ENCODE results near the gene TMEM81. TPM values are rescaled to one million over a fixed set of nuclear protein-coding genes. Genes with fewer than 3 reads are reported as not detected.

Gene TMEM81
- total RNA-seq, 1 experiment from 2014 or later: 2.4 TPM

GRCh38 chr1:205042911-205043806 lies 41.1 kb downstream of the TMEM81 start, which contains the start of gene CNTN2:
Gene CNTN2, plus strand, starts transcription at chr1:205043212. Its CDS starts 9,974 bp downstream, at chr1:205053186.
- peak; percentile 84 for DNase-seq (ENCODE audit: low spot score)
- in situ Hi-C loops (cut with HindIII; ENCODE audit: low sequenced_read_pairs): no loop called here

- DNase-seq (ENCODE audit: low spot score): peak; percentile 91
These were observed 42.0 kb downstream of the TMEM81 start for GRCh38 chr1:205041998-205042910.

DNA sequence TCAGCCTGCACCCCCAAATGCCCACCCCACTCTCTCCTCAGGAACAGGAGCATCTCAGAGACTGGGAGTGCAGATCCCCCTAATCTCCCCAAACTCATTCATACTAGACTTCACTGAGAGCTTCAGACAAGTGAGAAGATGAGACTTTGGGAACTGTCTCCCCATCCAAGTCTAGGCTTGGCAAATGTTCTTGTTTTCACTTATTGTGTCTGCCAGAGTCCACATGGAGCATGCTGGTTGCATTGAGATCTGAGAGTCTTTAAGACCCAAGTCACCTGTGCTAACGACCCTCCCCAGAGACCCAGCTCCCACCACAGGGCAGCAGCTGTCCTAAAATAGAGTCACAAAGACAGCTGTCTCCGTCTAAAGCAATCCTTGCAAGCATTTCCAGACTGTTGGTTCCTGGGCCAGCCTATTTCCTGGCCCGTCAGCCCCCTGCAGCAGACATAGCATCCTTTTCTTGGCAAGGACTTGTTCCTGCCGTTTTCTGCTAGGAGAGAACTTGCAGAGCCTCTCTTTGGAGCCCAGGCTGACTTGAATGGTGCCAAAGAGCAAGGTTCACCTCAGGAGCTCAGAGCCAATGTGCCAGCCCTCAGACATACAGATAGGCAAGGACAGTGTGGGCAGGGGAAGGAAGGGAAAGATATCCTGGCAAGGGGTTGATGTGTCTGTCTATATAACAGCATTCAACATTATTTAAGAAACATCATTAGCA lies 43.1 kb downstream of the TMEM81 start:
- in situ Hi-C loops (cut with HindIII; ENCODE audit: low sequenced_read_pairs): no loop called here
- DNase-seq (ENCODE audit: low spot score): peak; percentile 51

More at GRCh38 chr1:205041998-205042910, 42.0 kb downstream of the TMEM81 start:
- in situ Hi-C loops (cut with HindIII; ENCODE audit: low sequenced_read_pairs): no loop called here

- DNase-seq (ENCODE audit: low spot score): no peak
- in situ Hi-C loops (cut with HindIII; ENCODE audit: low sequenced_read_pairs): no loop called here
These were observed 46.0 kb downstream of the TMEM81 start for GRCh38 chr1:205038132-205038786.

- in situ Hi-C loops (cut with HindIII; ENCODE audit: low sequenced_read_pairs): no loop called here
- no peak for DNase-seq (ENCODE audit: low spot score)
These were observed 46.7 kb downstream of the TMEM81 start for GRCh38 chr1:205037539-205037938.

Other genes starting within 250 kb of the TMEM81 start
- gene NFASC, start 213.6 kb downstream of the TMEM81 start, total RNA-seq (2014; rRNA removed; shearing (Covaris generic)): not detected in 2 replicates
- 0.06 TPM in 1 of 2 replicates, not detected in the other for gene CNTN2, start 41.2 kb downstream of the TMEM81 start, total RNA-seq (2014; rRNA removed; shearing (Covaris generic))
- gene RBBP5, start 37.5 kb upstream of the TMEM81 start, total RNA-seq (2014; rRNA removed; shearing (Covaris generic)): 21.7 and 33.5 TPM in 2 replicates
- 5.5 and 8.6 TPM in 2 replicates for gene DSTYK, start 127.2 kb upstream of the TMEM81 start, total RNA-seq (2014; rRNA removed; shearing (Covaris generic))
- 5.4 and 6.2 TPM in 2 replicates for gene TMCC2, start 143.5 kb upstream of the TMEM81 start, total RNA-seq (2014; rRNA removed; shearing (Covaris generic))
- 6.3 and 8.3 TPM in 2 replicates for gene NUAK2, start 237.3 kb upstream of the TMEM81 start, total RNA-seq (2014; rRNA removed; shearing (Covaris generic))